ENCODE results near the gene CEBPB. TPM values are rescaled to one million over a fixed set of nuclear protein-coding genes. Genes with fewer than 3 reads are reported as not detected.
"Not testable (repeated sequence)": the region's sequence is repeated elsewhere in the genome, so short reads cannot be mapped to it uniquely, and the experiment has no call there.

Gene CEBPB
- total and polyA plus RNA-seq, 7 experiments from 2014 or later: 12.8 to 201 (median 37.1) TPM

DNA sequence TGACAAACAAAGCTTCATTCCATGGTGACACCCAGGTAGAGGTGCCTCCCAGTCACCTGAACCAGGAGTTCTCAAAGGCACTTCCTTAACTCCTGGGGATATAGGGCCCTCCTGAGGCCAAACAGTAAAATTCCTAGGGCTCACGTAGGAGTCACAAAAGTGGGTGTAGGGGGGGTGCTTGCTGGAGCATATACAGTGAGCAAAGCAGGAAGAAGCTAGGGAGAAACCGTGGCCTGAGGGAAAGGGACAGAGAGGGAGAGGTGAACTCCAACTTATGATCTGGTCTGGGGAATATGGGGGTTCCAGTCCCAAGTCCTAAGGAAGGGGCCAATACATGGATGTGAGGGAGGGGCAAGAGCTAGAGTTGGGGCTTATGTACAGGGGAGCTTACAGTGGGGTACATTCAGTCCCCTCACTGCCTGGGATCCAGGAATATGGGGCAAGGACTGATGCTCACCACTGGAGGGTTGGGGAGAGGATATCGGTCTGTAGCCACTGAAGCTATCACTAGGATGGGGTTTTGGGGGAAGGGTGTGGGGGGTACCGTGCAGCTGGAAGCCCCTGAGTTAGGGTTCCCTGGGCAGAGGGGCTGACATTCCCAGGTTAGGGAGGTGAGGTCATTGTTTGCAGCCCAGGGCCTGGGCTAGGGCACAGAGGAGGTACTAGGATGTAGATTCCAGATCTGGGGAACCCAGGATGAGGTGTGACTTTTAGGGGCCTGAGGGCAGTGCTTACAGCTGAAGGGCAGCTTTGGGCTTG, 38.1 kb upstream of the CEBPB start:
- Mint-ChIP-seq H3K9me3 (peaks cover 0 to 1% (median 0%) of the 10 kb centered on the region in 11 donors), H3K4me3 (peak overlapping the region; percentile 81 to 93 (median 88)), H3K36me3 (peaks cover 0 to 15% (median 0%) of the 10 kb centered on the region in 5 donors), H3K4me1 (peaks cover 45 to 62% (median 55%) of the 10 kb centered on the region in 7 donors), H3K27ac (peak overlapping the region; percentile 63 to 98 (median 93)), H3K27me3 (no peaks in the 10 kb centered on the region)
- peaks cover 0 to 19% (median 0%) of the 10 kb centered on the region in 3 experiments for H3K36me3 ChIP-seq (ENCODE audit: control insufficient read depth in 2 of 3, insufficient read depth in 3 of 3, low read length in 3 of 3)
- ATAC-seq: no peak
- intact Hi-C loops (cut with micrococcal nuclease): loop anchor here (1.0 to 2.0 kb wide), 5 partner anchors 14 to 358 kb away; partner anchors contain the start of genes PTPN1 (in 1 of the 2) and UBE2V1 (in 1 of the 2)
- no peaks in the 10 kb centered on the region for H3K27me3 ChIP-seq (ENCODE audit: control insufficient read depth in 2 of 2, insufficient read depth in 2 of 2, low read length in 2 of 2)
- DNase-seq: no peak
- H3K9me3 ChIP-seq (ENCODE audit: control insufficient read depth in 2 of 3, low read length in 3 of 3): no peaks in the 10 kb centered on the region
- peak overlapping the region; percentile 86 for H3K4me3 ChIP-seq (ENCODE audit: low read length)
- ChIA-PET CTCF (interaction anchor here (0.9 to 5.0 kb wide), 6 partner anchors 12 to 37 kb away, joined by 3 to 41 read pairs (median 4); no protein-coding TSS in a partner anchor), POLR2A (interaction anchor here (0.7 to 12.6 kb wide), 10 partner anchors 9 to 777 kb away, joined by 3 to 131 read pairs (median 8); partner anchors contain the start of genes CEBPB and UBE2V1)
- peak overlapping the region; percentile 93 for H3K27ac ChIP-seq (ENCODE audit: low read depth, low read length)
- peaks cover 28 to 31% of the 10 kb centered on the region in 2 donors for H3K4me1 ChIP-seq (ENCODE audit: control insufficient read depth in 2 of 2, insufficient read depth in 2 of 2, low read length in 2 of 2)

DNA sequence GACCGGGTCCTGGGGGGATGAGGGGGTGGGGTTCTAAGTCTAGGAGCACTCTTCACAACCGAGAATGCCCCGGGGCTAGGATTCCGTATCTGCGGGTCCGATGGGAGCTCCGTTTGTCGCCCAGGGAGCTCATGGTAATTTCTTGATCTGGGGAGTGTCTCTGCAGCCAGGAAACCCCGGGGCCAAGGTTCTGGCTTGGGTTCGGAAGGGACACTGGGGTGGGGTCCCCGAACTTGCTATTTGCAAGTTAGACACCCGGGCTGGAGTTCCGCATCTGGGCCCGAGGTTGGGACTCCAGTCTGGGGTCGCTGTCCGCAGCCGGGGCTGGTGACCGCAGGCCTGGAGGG, 37.5 kb upstream of the CEBPB start:
- Mint-ChIP-seq H3K27me3 (no peaks in the 10 kb centered on the region), H3K4me1 (peaks cover 40 to 56% (median 49%) of the 10 kb centered on the region in 7 donors), H3K9me3 (peaks cover 0 to 1% (median 0%) of the 10 kb centered on the region in 11 donors), H3K27ac (peak overlapping the region; percentile 63 to 98 (median 93)), H3K36me3 (peaks cover 0 to 15% (median 0%) of the 10 kb centered on the region in 5 donors), H3K4me3 (peak overlapping the region; percentile 81 to 93 (median 88))
- DNase-seq (peak in 1 of 9 donors; percentile 13), ATAC-seq (no peak)
- Histone ChIP-seq H3K4me1 (ENCODE audit: control insufficient read depth in 2 of 2, insufficient read depth in 2 of 2, low read length in 2 of 2) (peaks cover 22 to 25% of the 10 kb centered on the region in 2 donors), H3K9me3 (ENCODE audit: control insufficient read depth in 2 of 3, low read length in 3 of 3) (no peaks in the 10 kb centered on the region), H3K4me3 (ENCODE audit: low read length) (peak overlapping the region; percentile 86), H3K27me3 (ENCODE audit: control insufficient read depth in 2 of 2, insufficient read depth in 2 of 2, low read length in 2 of 2) (no peaks in the 10 kb centered on the region), H3K36me3 (ENCODE audit: control insufficient read depth in 2 of 3, insufficient read depth in 3 of 3, low read length in 3 of 3) (peaks cover 0 to 18% (median 0%) of the 10 kb centered on the region in 3 experiments), H3K27ac (ENCODE audit: low read depth, low read length) (peak overlapping the region; percentile 93)
- intact Hi-C loops (cut with micrococcal nuclease): loop anchor here (1.0 to 2.0 kb wide), 5 partner anchors 13 to 357 kb away; partner anchors contain the start of genes PTPN1 (in 1 of the 2) and UBE2V1 (in 1 of the 2)
- ChIA-PET CTCF (interaction anchor here (0.8 to 5.0 kb wide), 8 partner anchors 9 to 38 kb away, joined by 3 to 41 read pairs (median 4); no protein-coding TSS in a partner anchor), POLR2A (interaction anchor here (0.5 to 12.6 kb wide), 10 partner anchors 9 to 776 kb away, joined by 3 to 131 read pairs (median 9); partner anchors contain the start of genes CEBPB, SNAI1 and UBE2V1)

DNA sequence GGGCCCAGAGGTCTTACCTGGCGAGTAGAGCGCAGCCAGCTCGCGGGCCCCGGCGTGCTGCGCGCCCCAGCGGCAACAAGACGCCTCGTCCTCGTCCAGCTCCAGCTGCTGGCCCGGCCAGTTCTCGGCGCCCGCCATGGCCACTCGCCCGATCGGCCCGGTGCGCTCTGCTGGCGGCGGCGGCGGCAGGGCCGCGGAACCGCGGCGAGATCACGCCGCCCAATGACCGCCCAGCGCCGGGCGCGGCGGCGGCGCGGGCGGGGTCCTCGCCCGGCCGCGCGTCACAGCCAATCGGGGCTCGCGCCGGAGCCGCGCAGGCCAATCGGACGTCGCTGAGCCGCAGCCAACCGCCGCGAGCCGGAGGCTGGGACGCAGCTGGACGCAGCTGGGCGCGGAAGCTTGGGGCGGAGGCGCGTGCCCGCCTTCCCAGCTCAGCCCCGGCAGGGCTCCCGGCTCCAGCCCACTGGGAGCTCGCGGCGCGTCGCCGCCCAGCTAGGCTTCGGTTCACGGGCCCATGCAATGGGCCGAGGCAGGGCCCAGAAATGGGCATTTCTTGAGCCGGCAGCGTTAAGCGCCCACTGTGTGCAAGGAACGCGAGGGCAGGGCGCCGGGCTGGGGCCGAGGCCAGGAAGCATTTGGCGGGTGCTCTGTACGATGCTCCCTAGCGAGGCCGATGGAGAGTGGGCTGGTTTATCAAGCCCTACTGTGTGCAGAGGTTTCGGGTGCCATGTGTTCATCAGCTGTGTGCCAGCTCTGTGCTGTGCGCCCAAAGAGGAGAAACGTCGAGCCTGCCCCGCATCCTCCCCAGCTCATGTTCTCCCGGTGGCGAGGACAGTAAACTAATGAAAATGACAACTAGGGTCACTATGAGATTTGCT, 36.9 kb upstream of the CEBPB start, which contains the start of gene PEDS1:
TSS of gene PEDS1 (minus strand) at position 224 of the 878 bp plus-strand sequence. CDS start at position 138, 86 bp downstream.
- ATAC-seq (peak; percentile 99), DNase-seq (peak; percentile 72 to 89 (median 81))
- H3K27me3 Mint-ChIP-seq: no peaks in the 10 kb centered on the region
- H3K4me3 ChIP-seq (ENCODE audit: low read length): peak within 1 kb of the TSS; percentile 91
- peak within 1 kb of the TSS; percentile 87 to 98 (median 93) for H3K27ac Mint-ChIP-seq
- H3K36me3 ChIP-seq (ENCODE audit: control insufficient read depth in 2 of 3, insufficient read depth in 3 of 3, low read length in 3 of 3): peaks cover 0 to 12% (median 0%) of the 10 kb centered on the region in 3 experiments
- peaks cover 38 to 50% (median 43%) of the 10 kb centered on the region in 7 donors for H3K4me1 Mint-ChIP-seq
- H3K4me3 Mint-ChIP-seq: peak within 1 kb of the TSS; percentile 81 to 93 (median 89)
- CTCF ChIA-PET: interaction anchor here (0.6 to 5.0 kb wide), 9 partner anchors 9 to 82 kb away, joined by 3 to 41 read pairs (median 4); no protein-coding TSS in a partner anchor
- H3K9me3 Mint-ChIP-seq: peaks cover 0 to 1% (median 0%) of the 10 kb centered on the region in 11 donors
- intact Hi-C loops (cut with micrococcal nuclease): loop anchor here (1.0 to 2.0 kb wide), 5 partner anchors 13 to 357 kb away; partner anchors contain the start of genes PTPN1 (in 1 of the 2) and UBE2V1 (in 1 of the 2)
- H3K4me1 ChIP-seq (ENCODE audit: control insufficient read depth in 2 of 2, insufficient read depth in 2 of 2, low read length in 2 of 2): peaks cover 22 to 24% of the 10 kb centered on the region in 2 donors
- H3K9me3 ChIP-seq (ENCODE audit: control insufficient read depth in 2 of 3, low read length in 3 of 3): no peaks in the 10 kb centered on the region
- H3K27ac ChIP-seq (ENCODE audit: low read depth, low read length): peak within 1 kb of the TSS; percentile 93
- POLR2A ChIA-PET: interaction anchor here (0.5 to 12.6 kb wide), 14 partner anchors 8 to 776 kb away, joined by 3 to 131 read pairs (median 6); partner anchors contain the start of genes CEBPB, SNAI1 and UBE2V1
- no peaks in the 10 kb centered on the region for H3K27me3 ChIP-seq (ENCODE audit: control insufficient read depth in 2 of 2, insufficient read depth in 2 of 2, low read length in 2 of 2)
- peaks cover 0 to 12% (median 0%) of the 10 kb centered on the region in 5 donors for H3K36me3 Mint-ChIP-seq

DNA sequence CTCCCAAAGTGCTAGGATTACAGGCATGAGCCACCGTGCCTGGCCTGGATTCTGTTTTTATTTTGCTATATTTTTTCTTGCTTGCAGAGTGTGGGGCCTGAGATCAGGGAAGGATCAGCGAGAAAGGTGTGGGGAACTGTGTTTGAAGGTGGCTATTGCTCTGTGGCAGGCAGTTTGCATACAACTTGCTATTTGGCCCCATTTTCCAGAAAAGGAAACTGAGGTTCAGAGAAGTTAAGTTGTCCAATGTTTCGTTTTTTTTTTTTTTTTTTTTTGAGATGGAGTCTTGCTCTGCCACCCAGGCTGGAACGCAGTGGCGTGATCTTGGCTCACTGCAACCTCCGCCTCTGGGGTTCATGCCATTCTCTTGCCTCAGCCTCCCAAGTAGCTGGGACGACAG, 29.1 kb upstream of the CEBPB start:
- H3K27ac ChIP-seq (ENCODE audit: low read depth, low read length); H3K9me3 Mint-ChIP-seq; POLR2A ChIA-PET; H3K36me3 Mint-ChIP-seq; H3K9me3 ChIP-seq (ENCODE audit: control insufficient read depth in 2 of 3, low read length in 3 of 3); H3K27me3 ChIP-seq (ENCODE audit: control insufficient read depth in 2 of 2, insufficient read depth in 2 of 2, low read length in 2 of 2); ATAC-seq; intact Hi-C loops (cut with micrococcal nuclease); H3K4me1 ChIP-seq (ENCODE audit: control insufficient read depth in 2 of 2, insufficient read depth in 2 of 2, low read length in 2 of 2); H3K4me3 Mint-ChIP-seq; H3K27ac Mint-ChIP-seq; H3K36me3 ChIP-seq (ENCODE audit: control insufficient read depth in 2 of 3, insufficient read depth in 3 of 3, low read length in 3 of 3); H3K4me3 ChIP-seq (ENCODE audit: low read length); H3K27me3 Mint-ChIP-seq; DNase-seq: not testable (repeated sequence)
- CTCF ChIA-PET: interaction anchor here (2.4 kb wide), 1 partner anchor 8 kb away, joined by 7 read pairs; no protein-coding TSS in a partner anchor
- peaks cover 5 to 12% (median 8%) of the 10 kb centered on the region in 7 donors for H3K4me1 Mint-ChIP-seq

DNA sequence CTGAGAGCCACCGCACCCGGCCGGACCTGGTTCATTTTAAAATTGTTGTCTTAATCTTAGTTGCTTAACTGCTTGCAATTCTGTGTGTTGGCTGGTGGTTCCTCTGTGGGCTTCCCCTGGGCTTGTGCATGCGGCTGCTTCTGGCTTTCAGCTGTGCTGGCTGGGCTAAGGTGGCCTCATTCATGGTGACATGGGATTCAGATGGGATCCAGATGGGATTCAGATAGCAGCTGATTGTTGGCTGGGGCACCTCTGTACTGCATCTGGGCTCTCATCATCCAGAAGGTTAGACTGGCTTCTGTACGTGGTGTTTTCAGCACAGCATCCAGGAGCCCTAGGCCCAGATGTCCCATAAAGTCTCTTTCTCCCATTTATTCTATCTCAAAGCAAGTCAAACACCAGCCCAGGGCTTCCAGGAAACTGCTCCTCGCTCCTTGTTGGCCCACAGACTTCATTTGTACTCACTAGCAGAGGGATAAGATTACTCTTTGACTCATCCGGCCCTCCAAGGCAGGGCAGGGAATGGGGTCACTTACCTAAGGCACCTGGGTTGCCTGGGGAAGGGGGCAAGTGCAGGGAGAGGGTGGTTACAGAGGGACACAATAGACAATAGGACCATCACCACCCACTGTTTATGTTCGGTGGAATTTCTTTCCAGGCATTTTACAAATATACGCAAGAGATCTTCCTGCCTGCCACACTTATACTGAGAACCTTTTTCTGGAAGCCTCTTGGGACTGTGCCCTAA, 26.9 kb upstream of the CEBPB start:
- CTCF ChIA-PET: interaction anchor here (0.8 kb wide), 1 partner anchor 42 kb away, joined by 3 read pairs; no protein-coding TSS in a partner anchor
- ATAC-seq: no peak
- Mint-ChIP-seq H3K4me1 (peaks cover 5 to 12% (median 8%) of the 10 kb centered on the region in 7 donors), H3K27me3 (no peaks in the 10 kb centered on the region), H3K36me3 (no peaks in the 10 kb centered on the region), H3K27ac (peak overlapping the region in 1 of 9 donors; percentile 84), H3K4me3 (no peak overlapping the region), H3K9me3 (no peaks in the 10 kb centered on the region)
- Histone ChIP-seq H3K9me3 (ENCODE audit: control insufficient read depth in 2 of 3, low read length in 3 of 3) (no peaks in the 10 kb centered on the region), H3K4me1 (ENCODE audit: control insufficient read depth in 2 of 2, insufficient read depth in 2 of 2, low read length in 2 of 2) (no peaks in the 10 kb centered on the region), H3K4me3 (ENCODE audit: low read length) (no peak overlapping the region), H3K36me3 (ENCODE audit: control insufficient read depth in 2 of 3, insufficient read depth in 3 of 3, low read length in 3 of 3) (no peaks in the 10 kb centered on the region), H3K27me3 (ENCODE audit: control insufficient read depth in 2 of 2, insufficient read depth in 2 of 2, low read length in 2 of 2) (no peaks in the 10 kb centered on the region), H3K27ac (ENCODE audit: low read depth, low read length) (no peak overlapping the region)
- intact Hi-C loops (cut with micrococcal nuclease): no loop called here
- POLR2A ChIA-PET: interaction anchor here (0.6 to 1.6 kb wide), 2 partner anchors 9 to 44 kb away, joined by 4 to 6 read pairs; no protein-coding TSS in a partner anchor
- no peak for DNase-seq

Measured in naive thymus-derived CD4-positive, alpha-beta T cell (primary cell).